GM23338 (cell line): ENCODE results near the gene PIK3C3. TPM values are rescaled to one million over a fixed set of nuclear protein-coding genes. Genes with fewer than 3 reads are reported as not detected.

ENCODE experiments used
- ATAC-seq: fragments of 200-7000 bp; cut with Tn5 transposase; 3 replicates; pipeline ENCODE4 v1.9.1; 2020
- DNase-seq: peaks from one replicate; pipeline ENCODE4 v3.0.0-alpha.2; 2015; ENCODE audit warnings: low spot score
- H2AFZ ChIP-seq: fragments of 200-600 bp; sonication (generic); 2 replicates; pipeline ENCODE4 v1.8.0; 2016; ENCODE audit warnings: antibody characterized with exemption, mild to moderate bottlenecking, moderate library complexity
- H3F3A ChIP-seq: fragments of 200-600 bp; sonication (generic); replicated peaks from 2 replicates; pipeline ENCODE4 v1.8.0; 2017; ENCODE audit warnings: antibody characterized with exemption, mixed run types, low read depth
- H3K27ac ChIP-seq: fragments of 200-600 bp; sonication (generic); 2 replicates; pipeline ENCODE4 v1.6.1; 2016; ENCODE audit warnings: low read depth
- H3K27me3 ChIP-seq: fragments of 200-600 bp; sonication (generic); 2 replicates; pipeline ENCODE4 v1.8.0; 2016; ENCODE audit warnings: mild to moderate bottlenecking, mixed run types, moderate library complexity; ENCODE audit not compliant: insufficient read depth
- H3K36me3 ChIP-seq: fragments of 200-600 bp; sonication (generic); 2 replicates; pipeline ENCODE4 v1.8.0; 2016; ENCODE audit warnings: mild to moderate bottlenecking; ENCODE audit not compliant: insufficient read depth
- H3K4me1 ChIP-seq: fragments of 200-600 bp; sonication (generic); 2 replicates; pipeline ENCODE4 v1.8.0; 2016; ENCODE audit warnings: mild to moderate bottlenecking, moderate library complexity; ENCODE audit not compliant: insufficient read depth
- H3K4me2 ChIP-seq: fragments of 200-600 bp; sonication (generic); 2 replicates; pipeline ENCODE4 v1.7.1; 2017; ENCODE audit warnings: mixed run types
- H3K4me3 ChIP-seq: fragments of 200-600 bp; sonication (generic); 2 replicates; pipeline ENCODE4 v1.6.1; 2016; ENCODE audit warnings: mixed run types
- H3K79me2 ChIP-seq: fragments of 200-600 bp; sonication (generic); replicated peaks from 2 replicates; pipeline ENCODE4 v1.8.0; 2017; ENCODE audit warnings: mild to moderate bottlenecking; ENCODE audit not compliant: insufficient read depth
- H3K9me2 ChIP-seq: fragments of 200-600 bp; sonication (generic); 2 replicates; pipeline ENCODE4 v1.8.0; 2017; ENCODE audit not compliant: insufficient read depth
- H4K20me1 ChIP-seq: fragments of 200-600 bp; sonication (generic); replicated peaks from 2 replicates; pipeline ENCODE4 v1.8.0; 2017; ENCODE audit warnings: mild to moderate bottlenecking; ENCODE audit not compliant: insufficient read depth
- H3K27ac Mint-ChIP-seq: 2 replicates; pipeline ENCODE4 v1.8.0; 2020; ENCODE audit warnings: inconsistent platforms, mild to moderate bottlenecking, moderate library complexity, mixed read lengths
- H3K27me3 Mint-ChIP-seq: 3 replicates; pipeline ENCODE4 v1.8.0; 2022; ENCODE audit warnings: low read depth, mild to moderate bottlenecking, moderate library complexity, mixed read lengths, inconsistent platforms; ENCODE audit not compliant: insufficient read depth, poor library complexity
- H3K36me3 Mint-ChIP-seq: 3 replicates; pipeline ENCODE4 v1.8.0; 2021; ENCODE audit warnings: low read depth, mild to moderate bottlenecking, inconsistent platforms, moderate library complexity, mixed read lengths
- H3K4me1 Mint-ChIP-seq: 3 replicates; pipeline ENCODE4 v1.8.0; 2020; ENCODE audit warnings: mild to moderate bottlenecking, inconsistent platforms, mixed read lengths
- H3K4me3 Mint-ChIP-seq: 3 replicates; pipeline ENCODE4 v1.8.0; 2021; ENCODE audit warnings: moderate library complexity, mild to moderate bottlenecking, inconsistent platforms, mixed read lengths
- H3K9me3 Mint-ChIP-seq: 3 replicates; pipeline ENCODE4 v1.8.0; 2020; ENCODE audit warnings: moderate library complexity, mild to moderate bottlenecking, inconsistent platforms, mixed read lengths
- EZH2 ChIP-seq: fragments of 200-600 bp; sonication (generic); IDR thresholded peaks from one replicate; pipeline ENCODE4 v1.8.0; 2017; ENCODE audit warnings: antibody characterized with exemption, mild to moderate bottlenecking, low read depth; ENCODE audit not compliant: unreplicated experiment
- ZNF331 ChIP-seq: fragments of 250-450 bp; sonication (Bioruptor Pico); IDR thresholded peaks from 2 replicates; pipeline ENCODE4 v1.5.0; 2020; ENCODE audit warnings: low read depth, mild to moderate bottlenecking, moderate library complexity
- ZNF462 ChIP-seq: fragments of 250-450 bp; sonication (Bioruptor Pico); IDR thresholded peaks from 2 replicates; pipeline ENCODE4 v1.5.0; 2020; ENCODE audit warnings: mild to moderate bottlenecking, moderate library complexity
- polyA plus RNA-seq: library from polyadenylated mRNA; unstranded; fragments of >200 nt; fragmentation: Nextera tagmentation; extraction: Ambion mirVana; gene quantifications from 2 replicates; pipeline ENCODE4 v1.2.1, GENCODE V29; 2016
- total RNA-seq: library from RNA; depleted of rRNA; stranded (reverse); fragments of >200 nt; shearing (Covaris generic); gene quantifications from 2 replicates; pipeline ENCODE4 v1.2.3, GENCODE V29; 2014
- TF ChIP-seq, protein P1 (sequence below), 2 experiments: fragments of 200-600 bp in 1 of 2; sonication (generic) in 1 of 2; conservative IDR thresholded peaks; 2 replicates each; pipeline versions ENCODE4 v1.5.1 to v1.6.1; 2016 to 2017; ENCODE audit warnings: antibody characterized with exemption in 2 of 2, low read depth in 2 of 2, mild to moderate bottlenecking in 2 of 2, moderate library complexity in 1 of 2

The PIK3C3 gene
- total and polyA plus RNA-seq, 2 experiments from 2014 or later, result 25.9 to 35.4 TPM

DNA sequence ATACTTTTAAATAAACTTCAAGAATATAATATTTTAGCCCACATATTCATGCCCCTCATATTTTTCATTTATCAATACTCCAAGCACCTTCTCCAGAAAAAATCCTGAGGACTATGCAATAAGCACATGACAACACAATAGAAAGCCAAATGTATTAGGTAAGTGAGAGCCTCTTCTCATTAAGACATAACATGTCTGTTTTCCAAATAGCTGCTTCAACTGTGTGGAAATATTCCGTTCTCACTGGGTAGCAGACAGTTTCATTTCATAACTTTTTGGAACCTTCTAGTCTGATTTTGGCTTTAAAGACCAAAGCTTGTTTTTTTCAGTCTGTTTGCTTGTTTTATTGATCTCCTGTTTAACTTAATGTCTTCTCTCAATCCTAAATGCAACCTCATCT, 137.8 kb downstream of the PIK3C3 start (continued):
- no peak for TF ChIP-seq ZNF462
- TF ChIP-seq, protein P1, sequence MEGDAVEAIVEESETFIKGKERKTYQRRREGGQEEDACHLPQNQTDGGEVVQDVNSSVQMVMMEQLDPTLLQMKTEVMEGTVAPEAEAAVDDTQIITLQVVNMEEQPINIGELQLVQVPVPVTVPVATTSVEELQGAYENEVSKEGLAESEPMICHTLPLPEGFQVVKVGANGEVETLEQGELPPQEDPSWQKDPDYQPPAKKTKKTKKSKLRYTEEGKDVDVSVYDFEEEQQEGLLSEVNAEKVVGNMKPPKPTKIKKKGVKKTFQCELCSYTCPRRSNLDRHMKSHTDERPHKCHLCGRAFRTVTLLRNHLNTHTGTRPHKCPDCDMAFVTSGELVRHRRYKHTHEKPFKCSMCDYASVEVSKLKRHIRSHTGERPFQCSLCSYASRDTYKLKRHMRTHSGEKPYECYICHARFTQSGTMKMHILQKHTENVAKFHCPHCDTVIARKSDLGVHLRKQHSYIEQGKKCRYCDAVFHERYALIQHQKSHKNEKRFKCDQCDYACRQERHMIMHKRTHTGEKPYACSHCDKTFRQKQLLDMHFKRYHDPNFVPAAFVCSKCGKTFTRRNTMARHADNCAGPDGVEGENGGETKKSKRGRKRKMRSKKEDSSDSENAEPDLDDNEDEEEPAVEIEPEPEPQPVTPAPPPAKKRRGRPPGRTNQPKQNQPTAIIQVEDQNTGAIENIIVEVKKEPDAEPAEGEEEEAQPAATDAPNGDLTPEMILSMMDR (conservative IDR thresholded peaks at IDR 0.05; ENCODE audit: low read depth in 2 of 2), result no peak
- no peak for TF ChIP-seq ZNF331
- no peak for TF ChIP-seq EZH2

DNA sequence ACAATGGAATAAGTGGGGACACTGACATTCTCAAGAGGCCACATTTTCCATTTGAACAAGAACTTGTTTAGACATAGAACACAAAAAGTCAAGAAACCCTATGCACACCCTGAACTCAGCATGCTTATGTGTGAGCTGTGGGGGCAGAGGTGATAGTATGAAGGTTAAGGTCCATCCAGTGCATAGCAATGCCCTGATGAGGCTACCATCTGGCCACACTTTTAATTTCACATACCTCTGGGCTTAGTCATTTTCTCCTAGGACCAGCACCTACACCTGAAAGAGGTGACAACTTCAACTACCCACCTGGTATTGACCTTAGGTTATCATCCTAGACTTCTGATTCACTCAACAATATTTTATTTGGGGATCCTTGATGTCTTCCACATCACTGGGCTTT, 139.8 kb downstream of the PIK3C3 start:
- H4K20me1 ChIP-seq, result 0 out of 2 replicates have a peak, but pooled peaks cover 3% of the 10 kb centered on the region
- no peaks in the 10 kb centered on the region for H3F3A ChIP-seq
- ATAC-seq (no peak), DNase-seq (no peak)
- H3K9me2 ChIP-seq, result peaks cover 4% of the 10 kb centered on the region; the same call in 1 of the 2 replicates
- Mint-ChIP-seq H3K27ac (no peak overlapping the region), H3K4me1 (no peaks in the 10 kb centered on the region), H3K36me3 (no peaks in the 10 kb centered on the region), H3K27me3 (no peaks in the 10 kb centered on the region), H3K4me3 (no peak overlapping the region), H3K9me3 (no peaks in the 10 kb centered on the region; the same call in 2 of the 3 replicates)
- H3K4me1 ChIP-seq, result no peaks in the 10 kb centered on the region
- no peak overlapping the region for H3K4me2 ChIP-seq
- H3K4me3 ChIP-seq, result no peak overlapping the region
- no peak overlapping the region for H2AFZ ChIP-seq
- H3K27ac ChIP-seq, result no peak overlapping the region
- H3K27me3 ChIP-seq, result no peaks in the 10 kb centered on the region
- H3K36me3 ChIP-seq, result no peaks in the 10 kb centered on the region
- TF ChIP-seq EZH2, result no peak
- TF ChIP-seq ZNF331, result no peak
- H3K79me2 ChIP-seq, result no peaks in the 10 kb centered on the region
